GM12891 (cell line): ENCODE data around the gene PAPPA2.

Experiments used
- PAX5 ChIP-seq: IDR thresholded peaks from 2 replicates; pipeline ENCODE4 v1.6.1; 2011; ENCODE audit warnings: low read length, moderate library complexity, mild to moderate bottlenecking; ENCODE audit not compliant: insufficient read depth, severe bottlenecking
- POLR2A ChIP-seq: IDR thresholded peaks from 2 replicates; pipeline ENCODE4 v1.6.1; 2011; ENCODE audit warnings: low read depth, low read length, control low read depth
- POLR2AphosphoS5 ChIP-seq: IDR thresholded peaks from 2 replicates; pipeline ENCODE4 v1.6.1; 2011; ENCODE audit warnings: low read depth, low read length, control low read depth
- POU2F2 ChIP-seq: IDR thresholded peaks from 2 replicates; pipeline ENCODE4 v1.6.1; 2011; ENCODE audit warnings: low read depth, mild to moderate bottlenecking, control low read depth, low read length, moderate library complexity
- SPI1 ChIP-seq: IDR thresholded peaks from 2 replicates; pipeline ENCODE4 v1.6.1; 2011; ENCODE audit warnings: low read depth, low read length, control low read depth
- TAF1 ChIP-seq: IDR thresholded peaks from 2 replicates; pipeline ENCODE4 v1.6.1; 2011; ENCODE audit warnings: low read depth, low read length, control low read depth

DNA sequence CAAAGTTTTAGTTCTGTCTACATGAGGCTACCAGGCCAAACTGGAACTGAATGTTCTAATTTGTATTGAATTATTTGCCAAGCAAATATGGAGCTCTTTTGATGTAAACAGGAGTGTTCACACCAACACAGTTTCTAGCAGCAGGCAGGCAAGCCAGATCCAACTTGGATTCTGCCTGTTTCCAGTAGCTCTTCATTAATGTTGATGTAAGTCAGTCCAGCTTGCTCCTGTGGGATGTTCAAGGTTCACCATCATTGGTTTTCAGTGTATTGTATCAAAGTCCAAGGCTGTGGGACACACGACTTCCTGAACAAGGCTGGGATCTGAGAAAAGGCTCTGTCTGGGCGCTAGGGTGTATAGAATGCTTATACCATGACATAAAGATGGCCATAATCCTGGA, 68.1 kb downstream of the PAPPA2 start:
- TF ChIP-seq POLR2A (no peak), POLR2AphosphoS5 (no peak), TAF1 (no peak), SPI1 (no peak), PAX5 (no peak), POU2F2 (no peak)
